NOMO-1 treated with dmso at 0.1 percent for 144 hours (cell line): ENCODE measurements around the gene ARRB2.
"Not testable (repeated sequence)": the region's sequence is repeated elsewhere in the genome, so short reads cannot be mapped to it uniquely, and the experiment has no call there.

Source experiments
- DNase-seq: peaks from one replicate; lab custom pipeline; 2025; ENCODE audit not compliant: unreplicated experiment; lab: John Stamatoyannopoulos, UW

ARRB2 gene

GRCh38 chr17:4709794-4710692, at the start of gene ARRB2:
ARRB2 (plus strand) TSS chr17:4710632; CDS start chr17:4710722, 90 bp downstream.
- peak; percentile 96 for DNase-seq

GRCh38 chr17:4663711-4664110, 46.7 kb upstream of the ARRB2 start:
- DNase-seq = no peak

- DNase-seq = no peak
Observed at GRCh38 chr17:4664230-4664629, 46.2 kb upstream of the ARRB2 start.

DNA sequence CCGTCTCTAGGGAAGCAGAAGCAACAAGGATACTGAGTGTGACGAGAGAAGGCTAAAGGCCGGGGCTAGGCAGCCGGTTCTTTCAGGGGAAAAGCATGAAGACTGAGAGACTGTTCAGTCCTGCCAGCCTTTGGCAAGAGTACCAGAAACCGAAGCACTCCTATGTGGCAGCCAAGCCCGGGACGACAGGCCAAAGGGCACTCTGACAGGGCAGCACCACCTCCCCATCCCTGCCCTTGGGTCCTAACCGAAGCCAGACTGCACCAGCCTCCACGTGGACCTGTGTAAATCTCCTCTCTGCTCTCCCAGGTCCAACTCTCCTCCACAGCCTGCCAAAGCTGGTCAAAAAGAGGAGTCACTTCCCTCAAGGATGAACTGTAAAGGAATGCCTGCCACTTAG, 45.4 kb upstream of the ARRB2 start:
- no peak for DNase-seq

DNA sequence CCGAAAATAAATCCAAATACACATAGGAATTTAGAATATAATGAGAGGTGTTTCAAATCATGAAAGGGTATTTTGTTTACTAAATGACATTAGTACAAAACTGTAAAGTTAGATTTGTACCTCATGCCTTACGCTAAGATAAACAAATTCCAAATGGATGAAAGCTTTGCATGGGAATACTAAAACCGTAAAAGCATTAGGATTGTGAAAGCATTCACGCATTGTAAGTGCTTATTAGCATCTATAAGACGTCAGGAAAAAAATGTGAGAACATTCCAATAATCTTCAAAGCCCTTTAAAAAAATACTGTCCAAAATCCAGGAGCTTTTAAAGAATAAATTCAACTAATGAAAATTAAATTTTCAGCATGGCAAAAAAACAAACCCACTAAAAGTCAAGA, 44.1 kb upstream of the ARRB2 start:
- DNase-seq = no peak

GRCh38 chr17:4667166-4667565, 43.3 kb upstream of the ARRB2 start:
- DNase-seq = no peak

- no peak for DNase-seq
Observed at GRCh38 chr17:4672055-4672630, 38.3 kb upstream of the ARRB2 start.

GRCh38 chr17:4672751-4673150, 37.7 kb upstream of the ARRB2 start:
- no peak for DNase-seq

DNA sequence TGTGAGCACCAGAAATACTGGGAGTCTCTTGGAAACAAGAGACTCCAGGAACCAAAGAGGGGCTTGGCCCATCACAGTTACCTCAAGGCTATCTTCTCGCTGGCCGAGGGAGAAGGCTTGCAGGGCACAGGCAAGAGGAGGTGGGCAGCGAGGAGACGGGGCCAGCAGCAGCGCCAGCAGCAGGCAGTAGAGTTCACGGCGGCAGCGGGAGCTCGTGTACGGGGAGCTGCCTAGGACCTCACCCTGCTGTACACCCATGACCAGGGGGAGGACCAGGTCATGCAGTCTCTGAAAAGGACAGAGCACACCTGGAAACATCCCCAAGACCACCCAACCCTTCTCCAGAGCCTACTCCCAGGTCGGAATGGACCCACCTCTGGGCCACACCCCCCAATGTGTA, 37.3 kb upstream of the ARRB2 start:
- DNase-seq = no peak

- DNase-seq = no peak
Observed at GRCh38 chr17:4673986-4674684, 36.3 kb upstream of the ARRB2 start.

- DNase-seq = no peak
Observed at GRCh38 chr17:4674685-4674998, 35.8 kb upstream of the ARRB2 start.

- DNase-seq = no peak
Observed at GRCh38 chr17:4675791-4676190, 34.6 kb upstream of the ARRB2 start.

GRCh38 chr17:4676791-4677190, 33.6 kb upstream of the ARRB2 start:
- DNase-seq = no peak

DNA sequence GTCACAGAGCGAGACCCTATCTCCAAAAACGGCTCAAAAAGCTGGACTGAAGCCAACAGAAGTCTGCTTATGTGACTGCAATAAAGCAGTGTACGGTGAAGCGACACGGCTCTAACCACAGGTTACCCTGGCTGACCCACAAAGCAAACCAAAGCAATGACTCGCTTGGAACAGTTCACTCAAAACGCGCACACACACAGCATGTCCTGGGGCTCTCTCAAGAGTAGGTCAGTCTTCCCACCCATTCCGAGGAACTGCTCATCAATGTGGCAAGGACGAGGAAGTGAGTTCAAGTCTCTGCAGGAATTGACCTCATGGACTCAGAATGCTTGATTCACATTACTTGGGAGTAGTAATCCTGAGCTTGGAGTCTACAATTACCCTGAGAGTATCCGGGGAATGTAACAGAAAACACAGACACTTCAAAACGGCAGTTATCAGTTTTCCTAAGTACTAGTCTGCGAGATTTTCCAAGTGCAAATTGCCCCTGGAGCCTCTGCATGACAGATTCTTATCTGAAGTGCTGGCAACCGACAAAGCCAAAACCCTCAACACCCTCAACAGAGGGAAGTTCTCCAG, 31.9 kb upstream of the ARRB2 start:
- no peak for DNase-seq

DNA sequence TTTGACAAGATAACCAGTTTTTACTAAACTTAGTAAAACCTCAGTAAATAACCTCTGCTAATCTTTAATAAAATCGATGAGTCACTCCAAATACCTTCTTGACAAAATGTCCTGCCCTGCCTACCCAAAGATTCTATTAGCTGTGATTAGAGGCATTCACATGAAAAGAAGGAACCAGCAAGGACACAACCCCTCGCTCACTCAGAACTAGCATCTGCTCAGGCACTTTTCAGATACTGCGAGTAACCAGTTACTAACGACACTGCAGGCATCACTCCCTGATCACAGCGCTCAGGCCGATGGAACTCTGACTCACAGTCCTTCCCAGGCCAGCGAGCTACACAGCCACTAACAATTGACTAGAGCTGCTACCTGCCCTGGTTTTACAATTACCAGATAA, 30.8 kb upstream of the ARRB2 start:
- DNase-seq = no peak

- DNase-seq = not testable (repeated sequence)
Observed at GRCh38 chr17:4683739-4684138, 26.7 kb upstream of the ARRB2 start.

- not testable (repeated sequence) for DNase-seq
Observed at GRCh38 chr17:4689872-4690271, 20.6 kb upstream of the ARRB2 start.

GRCh38 chr17:4690745-4691144, 19.7 kb upstream of the ARRB2 start:
- no peak for DNase-seq

GRCh38 chr17:4691686-4692085, 18.7 kb upstream of the ARRB2 start:
- DNase-seq = no peak

GRCh38 chr17:4693416-4693815, 17.0 kb upstream of the ARRB2 start:
- no peak for DNase-seq

- no peak for DNase-seq
Observed at GRCh38 chr17:4696437-4696805, 14.0 kb upstream of the ARRB2 start.
